HG02623 (cell line): Measurements from ENCODE around the gene ZNF683.

Source experiments
- ATAC-seq: cut with Tn5 transposase; IDR thresholded peaks from one replicate; pipeline ENCODE4 v1.9.1; 2021; ENCODE audit warnings: moderate library complexity; ENCODE audit not compliant: unreplicated experiment

The ZNF683 gene

GRCh38 chr1:26314501-26314900 lies 58.0 kb downstream of the ZNF683 start:
- ATAC-seq, result no peak
